Measurements from ENCODE around the gene GALNS. TPM values are rescaled to one million over a fixed set of nuclear protein-coding genes. Genes with fewer than 3 reads are reported as not detected.

The GALNS gene
- total and polyA plus RNA-seq, 2 of the 13 experiments (the other 11 are each of a cell fraction or from before 2014, with no cell fraction given): 9.2 to 9.8 TPM

DNA sequence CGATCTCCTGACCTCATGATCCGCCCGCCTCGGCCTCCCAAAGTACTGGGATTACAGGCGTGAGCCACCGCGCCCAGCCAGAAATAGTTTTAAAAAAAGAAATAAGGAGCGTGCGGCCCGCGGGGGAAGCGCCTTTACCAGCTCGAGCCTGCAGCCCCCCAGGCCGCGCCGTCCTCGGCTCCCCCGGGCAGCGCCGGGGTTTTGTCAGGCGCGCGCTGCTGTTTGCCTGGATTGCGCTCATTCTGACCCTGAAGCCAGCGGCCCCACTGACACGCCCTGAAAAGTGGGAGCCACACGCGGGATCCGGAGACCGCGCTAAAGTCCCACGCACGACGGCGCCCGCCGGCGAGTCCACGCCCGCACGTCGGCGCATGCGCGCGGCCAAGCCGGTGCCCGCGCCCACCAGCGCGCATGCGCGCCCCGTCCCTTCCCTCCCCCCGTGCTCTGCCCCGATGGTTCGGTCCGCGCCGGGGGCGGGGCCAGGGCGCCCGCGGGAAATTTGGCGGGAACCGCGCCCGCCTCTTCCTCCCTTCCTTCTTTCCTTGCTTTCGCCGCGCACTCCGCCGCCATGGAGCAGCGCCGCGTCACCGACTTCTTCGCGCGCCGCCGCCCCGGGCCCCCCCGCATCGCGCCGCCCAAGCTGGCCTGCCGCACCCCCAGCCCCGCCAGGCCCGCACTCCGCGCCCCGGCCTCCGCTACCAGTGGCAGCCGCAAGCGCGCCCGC, 53.3 kb downstream of the GALNS start, which contains the start of gene CDT1 (continued):
- TF ChIP-seq ZNF546 (CRISPR knock-in tag; conservative IDR thresholded peaks at IDR 0.05): peak; percentile 85; the same call in 1 of the 2 replicates
- peak; percentile 90; the same call in 1 of the 2 replicates for TF ChIP-seq MTA1 (CRISPR knock-in tag; IDR thresholded peaks at IDR 0.05; ENCODE audit: borderline replicate concordance)
- no peak for TF ChIP-seq KLF15 (CRISPR knock-in tag; IDR thresholded peaks at IDR 0.05; ENCODE audit: borderline replicate concordance)
- TF ChIP-seq HNF4G (IDR thresholded peaks at IDR 0.05; ENCODE audit: borderline replicate concordance, low read depth, low read length): no peak
- TF ChIP-seq HNF4G (CRISPR knock-in tag; IDR thresholded peaks at IDR 0.05; ENCODE audit: borderline replicate concordance, low read depth): no peak
- peak; percentile 69; the same call in 1 of the 2 replicates for TF ChIP-seq ELF3 (CRISPR knock-in tag; IDR thresholded peaks at IDR 0.05)
- TF ChIP-seq HMG20A (CRISPR knock-in tag; IDR thresholded peaks at IDR 0.05; ENCODE audit: borderline replicate concordance): no peak
- TF ChIP-seq PRPF4 (IDR thresholded peaks at IDR 0.05; ENCODE audit: low read depth, low read length, poor library complexity, severe bottlenecking): no peak
- TF ChIP-seq ZMAT3 (CRISPR knock-in tag; conservative IDR thresholded peaks at IDR 0.05): no peak; the same call in 1 of the 2 replicates
- no peak for TF ChIP-seq REXO4 (CRISPR knock-in tag; IDR thresholded peaks at IDR 0.05; ENCODE audit: borderline replicate concordance)
- no peak for TF ChIP-seq HIVEP1 (CRISPR knock-in tag; IDR thresholded peaks at IDR 0.05)
- TF ChIP-seq JARID2 (CRISPR knock-in tag; IDR thresholded peaks at IDR 0.05; ENCODE audit: insufficient replicate concordance): peak; percentile 84
- no peak for TF ChIP-seq FOXC1 (CRISPR knock-in tag; IDR thresholded peaks at IDR 0.05; ENCODE audit: borderline replicate concordance)
- no peak for TF ChIP-seq ZNF644 (CRISPR knock-in tag; IDR thresholded peaks at IDR 0.05; ENCODE audit: low read depth)
- TF ChIP-seq NPAS2 (CRISPR knock-in tag; IDR thresholded peaks at IDR 0.05; ENCODE audit: borderline replicate concordance): no peak
- TF ChIP-seq KLF16 (CRISPR knock-in tag; IDR thresholded peaks at IDR 0.05): no peak; a peak in 2 of 4 replicates
- peak; percentile 63; the same call in 1 of the 2 replicates for TF ChIP-seq ZNF564 (CRISPR knock-in tag; IDR thresholded peaks at IDR 0.05)
- TF ChIP-seq, protein P1, sequence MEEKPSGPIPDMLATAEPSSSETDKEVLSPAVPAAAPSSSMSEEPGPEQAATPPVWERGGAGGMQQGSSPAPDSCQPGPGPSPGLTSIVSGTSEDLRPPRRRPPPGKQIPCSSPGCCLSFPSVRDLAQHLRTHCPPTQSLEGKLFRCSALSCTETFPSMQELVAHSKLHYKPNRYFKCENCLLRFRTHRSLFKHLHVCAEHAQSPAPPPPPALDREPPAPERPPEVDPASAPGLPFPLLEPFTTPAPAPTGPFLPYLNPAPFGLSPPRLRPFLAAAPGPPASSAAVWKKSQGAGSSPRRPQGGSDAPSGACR (CRISPR knock-in tag; IDR thresholded peaks at IDR 0.05): no peak
- TF ChIP-seq ZNF550 (CRISPR knock-in tag; IDR thresholded peaks at IDR 0.05; ENCODE audit: borderline replicate concordance): no peak
- TF ChIP-seq ZKSCAN8 (CRISPR knock-in tag; IDR thresholded peaks at IDR 0.05; ENCODE audit: borderline replicate concordance): no peak
- TF ChIP-seq, protein P2, sequence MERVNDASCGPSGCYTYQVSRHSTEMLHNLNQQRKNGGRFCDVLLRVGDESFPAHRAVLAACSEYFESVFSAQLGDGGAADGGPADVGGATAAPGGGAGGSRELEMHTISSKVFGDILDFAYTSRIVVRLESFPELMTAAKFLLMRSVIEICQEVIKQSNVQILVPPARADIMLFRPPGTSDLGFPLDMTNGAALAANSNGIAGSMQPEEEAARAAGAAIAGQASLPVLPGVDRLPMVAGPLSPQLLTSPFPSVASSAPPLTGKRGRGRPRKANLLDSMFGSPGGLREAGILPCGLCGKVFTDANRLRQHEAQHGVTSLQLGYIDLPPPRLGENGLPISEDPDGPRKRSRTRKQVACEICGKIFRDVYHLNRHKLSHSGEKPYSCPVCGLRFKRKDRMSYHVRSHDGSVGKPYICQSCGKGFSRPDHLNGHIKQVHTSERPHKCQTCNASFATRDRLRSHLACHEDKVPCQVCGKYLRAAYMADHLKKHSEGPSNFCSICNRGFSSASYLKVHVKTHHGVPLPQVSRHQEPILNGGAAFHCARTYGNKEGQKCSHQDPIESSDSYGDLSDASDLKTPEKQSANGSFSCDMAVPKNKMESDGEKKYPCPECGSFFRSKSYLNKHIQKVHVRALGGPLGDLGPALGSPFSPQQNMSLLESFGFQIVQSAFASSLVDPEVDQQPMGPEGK (CRISPR knock-in tag; IDR thresholded peaks at IDR 0.05): peak; percentile 55; the same call in 1 of the 2 replicates
- no peak for TF ChIP-seq ZFP82 (CRISPR knock-in tag; IDR thresholded peaks at IDR 0.05; ENCODE audit: borderline replicate concordance)
- TF ChIP-seq MIER2 (CRISPR knock-in tag; IDR thresholded peaks at IDR 0.05): no peak
